Cardiac muscle cell (in vitro differentiated cells and primary cell): ENCODE measurements around the gene BAHCC1. TPM values are rescaled to one million over a fixed set of nuclear protein-coding genes. Genes with fewer than 3 reads are reported as not detected.

Experiments
- DNase-seq, 2 donors: peaks; one replicate each; pipeline versions ENCODE4 v3.0.0 to v3.0.0-alpha.2; 2010 to 2017; ENCODE audit warnings: low read depth in 1 of 2, low spot score in 1 of 2
- H3K27ac ChIP-seq: fragments of 200-600 bp; sonication (generic); 2 replicates; pipeline ENCODE4 v1.5.1; 2016
- H3K27me3 ChIP-seq: fragments of 200-600 bp; sonication (generic); 2 replicates; pipeline ENCODE4 v1.6.0; 2016; ENCODE audit warnings: control low read depth
- H3K36me3 ChIP-seq: fragments of 200-600 bp; sonication (generic); 2 replicates; pipeline ENCODE4 v1.5.1; 2016; ENCODE audit warnings: control low read depth
- H3K4me1 ChIP-seq: fragments of 200-600 bp; sonication (generic); 2 replicates; pipeline ENCODE4 v1.8.1; 2017; ENCODE audit warnings: low read depth, mild to moderate bottlenecking, mixed run types
- H3K4me3 ChIP-seq: fragments of 200-600 bp; sonication (generic); 2 replicates; pipeline ENCODE4 v1.5.1; 2016; ENCODE audit warnings: mild to moderate bottlenecking
- H3K9me3 ChIP-seq: fragments of 200-600 bp; sonication (generic); 2 replicates; pipeline ENCODE4 v1.5.1; 2017; ENCODE audit warnings: low read depth, mild to moderate bottlenecking, control low read depth
- polyA plus RNA-seq: library from polyadenylated mRNA; unstranded; fragments of >200 nt; fragmentation: Nextera tagmentation; extraction: Ambion mirVana; gene quantifications from 2 replicates; pipeline ENCODE4 v1.2.1, GENCODE V29; 2016
- total RNA-seq: library from RNA; depleted of rRNA; stranded (reverse); fragments of >200 nt; gene quantifications from 2 replicates; pipeline ENCODE4 v1.2.3, GENCODE V29; 2016
- TF ChIP-seq, protein P1 (sequence below): IDR thresholded peaks from 2 replicates; pipeline ENCODE4 v1.5.1; 2012; ENCODE audit warnings: low read depth, mild to moderate bottlenecking, low read length

Gene BAHCC1
- total and polyA plus RNA-seq, 2 experiments from 2014 or later = 20.3 to 47.3 TPM

GRCh38 chr17:81428121-81428515 lies 32.9 kb downstream of the BAHCC1 start:
- H3K27ac ChIP-seq = no peak overlapping the region
- DNase-seq = no peak
- H3K4me1 ChIP-seq = peaks cover under 1% of the 10 kb centered on the region
- TF ChIP-seq, protein P1, sequence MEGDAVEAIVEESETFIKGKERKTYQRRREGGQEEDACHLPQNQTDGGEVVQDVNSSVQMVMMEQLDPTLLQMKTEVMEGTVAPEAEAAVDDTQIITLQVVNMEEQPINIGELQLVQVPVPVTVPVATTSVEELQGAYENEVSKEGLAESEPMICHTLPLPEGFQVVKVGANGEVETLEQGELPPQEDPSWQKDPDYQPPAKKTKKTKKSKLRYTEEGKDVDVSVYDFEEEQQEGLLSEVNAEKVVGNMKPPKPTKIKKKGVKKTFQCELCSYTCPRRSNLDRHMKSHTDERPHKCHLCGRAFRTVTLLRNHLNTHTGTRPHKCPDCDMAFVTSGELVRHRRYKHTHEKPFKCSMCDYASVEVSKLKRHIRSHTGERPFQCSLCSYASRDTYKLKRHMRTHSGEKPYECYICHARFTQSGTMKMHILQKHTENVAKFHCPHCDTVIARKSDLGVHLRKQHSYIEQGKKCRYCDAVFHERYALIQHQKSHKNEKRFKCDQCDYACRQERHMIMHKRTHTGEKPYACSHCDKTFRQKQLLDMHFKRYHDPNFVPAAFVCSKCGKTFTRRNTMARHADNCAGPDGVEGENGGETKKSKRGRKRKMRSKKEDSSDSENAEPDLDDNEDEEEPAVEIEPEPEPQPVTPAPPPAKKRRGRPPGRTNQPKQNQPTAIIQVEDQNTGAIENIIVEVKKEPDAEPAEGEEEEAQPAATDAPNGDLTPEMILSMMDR = no peak
- H3K4me3 ChIP-seq = no peak overlapping the region
- H3K36me3 ChIP-seq = no peaks in the 10 kb centered on the region
- H3K27me3 ChIP-seq = no peaks in the 10 kb centered on the region
- no peaks in the 10 kb centered on the region for H3K9me3 ChIP-seq

- Histone ChIP-seq H3K36me3 (no peaks in the 10 kb centered on the region), H3K27me3 (no peaks in the 10 kb centered on the region), H3K9me3 (no peaks in the 10 kb centered on the region), H3K4me1 (no peaks in the 10 kb centered on the region), H3K27ac (no peak overlapping the region), H3K4me3 (no peak overlapping the region)
- TF ChIP-seq, protein P1 = no peak
- no peak for DNase-seq
Measured at GRCh38 chr17:81428516-81428915, 33.3 kb downstream of the BAHCC1 start.

GRCh38 chr17:81428948-81429774 lies 33.9 kb downstream of the BAHCC1 start:
- no peaks in the 10 kb centered on the region for H3K4me1 ChIP-seq
- H3K36me3 ChIP-seq = no peaks in the 10 kb centered on the region
- TF ChIP-seq, protein P1 = no peak
- DNase-seq = peak in 1 of 2 donors; percentile 87
- no peak overlapping the region for H3K27ac ChIP-seq
- H3K9me3 ChIP-seq = no peaks in the 10 kb centered on the region
- H3K4me3 ChIP-seq = no peak overlapping the region
- H3K27me3 ChIP-seq = no peaks in the 10 kb centered on the region

GRCh38 chr17:81429821-81430551 lies 34.7 kb downstream of the BAHCC1 start:
- TF ChIP-seq, protein P1 = no peak
- H3K27me3 ChIP-seq = no peaks in the 10 kb centered on the region
- no peaks in the 10 kb centered on the region for H3K36me3 ChIP-seq
- no peaks in the 10 kb centered on the region for H3K9me3 ChIP-seq
- no peak overlapping the region for H3K27ac ChIP-seq
- no peak overlapping the region for H3K4me3 ChIP-seq
- DNase-seq = peak in 1 of 2 donors; percentile 70
- no peaks in the 10 kb centered on the region for H3K4me1 ChIP-seq

GRCh38 chr17:81431545-81432482 lies 36.6 kb downstream of the BAHCC1 start:
- TF ChIP-seq, protein P1 = no peak
- H3K4me3 ChIP-seq = no peak overlapping the region
- no peaks in the 10 kb centered on the region for H3K36me3 ChIP-seq
- H3K4me1 ChIP-seq = no peaks in the 10 kb centered on the region
- DNase-seq = no peak
- H3K9me3 ChIP-seq = no peaks in the 10 kb centered on the region
- no peaks in the 10 kb centered on the region for H3K27me3 ChIP-seq
- H3K27ac ChIP-seq = no peak overlapping the region
